Liver (tissue), 9 donors: ENCODE results near the gene BRME1. TPM values are rescaled to one million over a fixed set of nuclear protein-coding genes. Genes with fewer than 3 reads are reported as not detected.
A peak's percentile ranks its signal among the peaks of the same experiment; 100 is the strongest.

Experiments used
- DNase-seq: peaks from one replicate; pipeline ENCODE4 v3.0.0-alpha.2; 2017; ENCODE audit warnings: low spot score
- H3K27ac ChIP-seq, 2 donors: one replicate each; pipeline ENCODE4 v1.7.0; 2013; ENCODE audit warnings: inconsistent platforms in 2 of 2, low read length in 2 of 2, control low read depth in 1 of 2, low read depth in 1 of 2, mild to moderate bottlenecking in 1 of 2
- H3K27me3 ChIP-seq, 4 donors: one replicate each; pipeline versions ENCODE4 v1.6.1 to v1.7.0; 2013; ENCODE audit warnings: low read length in 3 of 4, inconsistent platforms in 1 of 4, mild to moderate bottlenecking in 1 of 4, moderate library complexity in 1 of 4; ENCODE audit not compliant: control insufficient read depth in 4 of 4, insufficient read depth in 4 of 4
- H3K36me3 ChIP-seq, 4 donors: one replicate each; pipeline versions ENCODE4 v1.6.1 to v1.7.0; 2013; ENCODE audit warnings: low read length in 3 of 4, mild to moderate bottlenecking in 3 of 4, low read depth in 1 of 4, moderate library complexity in 1 of 4; ENCODE audit not compliant: control insufficient read depth in 4 of 4, insufficient read depth in 3 of 4
- H3K4me1 ChIP-seq, 4 donors: one replicate each; pipeline versions ENCODE4 v1.6.1 to v1.7.0; 2013; ENCODE audit warnings: low read length in 3 of 4, mild to moderate bottlenecking in 3 of 4, moderate library complexity in 1 of 4; ENCODE audit not compliant: control insufficient read depth in 4 of 4, insufficient read depth in 4 of 4
- H3K4me3 ChIP-seq, 3 donors: one replicate each; pipeline versions ENCODE4 v1.6.1 to v1.7.0; 2013; ENCODE audit warnings: low read length in 3 of 3, control low read depth in 1 of 3, low read depth in 1 of 3, mild to moderate bottlenecking in 1 of 3
- H3K9ac ChIP-seq, 2 donors: one replicate each; pipeline ENCODE4 v1.7.0; 2013; ENCODE audit warnings: low read length in 2 of 2, mild to moderate bottlenecking in 2 of 2, moderate library complexity in 2 of 2, control low read depth in 1 of 2, low read depth in 1 of 2
- H3K9me3 ChIP-seq, 4 donors: one replicate each; pipeline versions ENCODE4 v1.6.1 to v1.7.0; 2013; ENCODE audit warnings: low read length in 3 of 4; ENCODE audit not compliant: control insufficient read depth in 4 of 4
- GABPA ChIP-seq, 2 donors: IDR thresholded peaks in 1 of 2; conservative IDR thresholded peaks in 1 of 2; 2 replicates each; pipeline ENCODE4 v1.6.1; 2016; ENCODE audit warnings: antibody characterized with exemption in 2 of 2, mild to moderate bottlenecking in 1 of 2, moderate library complexity in 1 of 2
- HNF4G ChIP-seq: IDR thresholded peaks from 2 replicates; pipeline ENCODE4 v1.6.1; 2016; ENCODE audit warnings: antibody characterized with exemption
- JUND ChIP-seq, 2 donors: IDR thresholded peaks; 2 replicates each; pipeline ENCODE4 v1.6.1; 2016; ENCODE audit warnings: antibody characterized with exemption in 2 of 2
- NR2F2 ChIP-seq: IDR thresholded peaks from 2 replicates; pipeline ENCODE4 v1.6.1; 2016; ENCODE audit warnings: antibody characterized with exemption
- RAD21 ChIP-seq, 2 donors: IDR thresholded peaks; 2 replicates each; pipeline ENCODE4 v1.6.1; 2016; ENCODE audit warnings: antibody characterized with exemption in 2 of 2, mild to moderate bottlenecking in 2 of 2
- RXRA ChIP-seq, 2 donors: IDR thresholded peaks; 2 replicates each; pipeline ENCODE4 v1.6.1; 2017 to 2018; ENCODE audit warnings: antibody characterized with exemption in 2 of 2, mild to moderate bottlenecking in 1 of 2
- SP1 ChIP-seq: IDR thresholded peaks from 2 replicates; pipeline ENCODE4 v1.6.1; 2018; ENCODE audit warnings: antibody characterized with exemption, mild to moderate bottlenecking
- YY1 ChIP-seq: IDR thresholded peaks from 2 replicates; pipeline ENCODE4 v1.6.1; 2016; ENCODE audit warnings: antibody characterized with exemption, mild to moderate bottlenecking
- WGBS: extraction: QIAGEN DNeasy Blood & Tissue Kit; methylation state at CpG from one replicate; pipeline ENCODE4 v1.1.7; 2013; 5-methylcytosine and 5-hydroxymethylcytosine counted together
- polyA plus RNA-seq, 2 donors: library from polyadenylated mRNA; stranded (reverse) in 1 of 2; unstranded in 1 of 2; fragments of 200-250 nt in 1 of 2; fragments of >200 nt in 1 of 2; fragmentation: Nextera tagmentation in 1 of 2; extraction: Ambion mirVana in 1 of 2; gene quantifications; one replicate each; pipeline versions ENCODE4 v1.2.1 to v1.2.3, GENCODE V29; 2013 to 2015
- total RNA-seq, 2 donors: library from RNA; depleted of rRNA; stranded (reverse); fragments of >200 nt; gene quantifications; one replicate each; pipeline ENCODE4 v1.2.3, GENCODE V29; 2014
- TF ChIP-seq, protein P1 (sequence below): fragments of 150-350 bp; IDR thresholded peaks from 2 replicates; pipeline ENCODE4 v1.5.1; 2017; ENCODE audit warnings: improper control_type of control experiment, low read depth, low read length; ENCODE audit not compliant: missing input control
- TF ChIP-seq, protein P2 (sequence below): IDR thresholded peaks from 2 replicates; pipeline ENCODE4 v1.6.1; 2016; ENCODE audit warnings: antibody characterized with exemption, mild to moderate bottlenecking
- TF ChIP-seq, protein P3 (sequence below): IDR thresholded peaks from 2 replicates; pipeline ENCODE4 v1.6.1; 2016; ENCODE audit warnings: antibody characterized with exemption
- TF ChIP-seq, protein P4 (sequence below): IDR thresholded peaks from 2 replicates; pipeline ENCODE4 v1.6.1; 2016; ENCODE audit warnings: antibody characterized with exemption
- TF ChIP-seq, protein P5 (sequence below): IDR thresholded peaks from 2 replicates; pipeline ENCODE4 v1.6.1; 2016; ENCODE audit warnings: antibody characterized with exemption
- donor health status: healthy.
- donor health status: healthy.
- donor health status: healthy.
- donor health status: healthy.
- donor health status: healthy.

Gene BRME1
- total and polyA plus RNA-seq, 4 donors: 0.42 to 5.3 (median 0.48) TPM

DNA sequence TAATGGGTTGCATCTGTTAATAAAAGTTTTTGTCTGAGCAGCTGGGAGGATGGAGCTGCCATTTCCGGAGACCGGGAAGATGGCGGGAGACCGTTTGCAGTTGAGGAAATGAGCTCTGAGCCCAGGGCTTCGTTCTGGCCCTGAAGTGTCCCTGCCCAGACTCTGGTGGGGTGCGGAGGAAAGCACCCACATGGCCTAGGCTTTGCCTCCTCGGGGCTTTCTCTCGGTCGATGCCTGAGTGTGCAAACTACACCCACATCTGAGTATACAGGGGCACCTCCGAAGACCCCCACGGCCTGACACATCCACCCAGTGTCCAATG is 44.6 kb downstream of the BRME1 start:
- Histone ChIP-seq H3K4me1 (peaks cover 5 to 14% (median 9%) of the 10 kb centered on the region in 4 donors), H3K4me3 (peak overlapping the region in 1 of 3 donors; percentile 42), H3K36me3 (peaks cover 0 to 1% (median 0%) of the 10 kb centered on the region in 4 donors), H3K9me3 (no peaks in the 10 kb centered on the region), H3K27me3 (peaks cover 0 to 5% (median 0%) of the 10 kb centered on the region in 4 donors), H3K9ac (peak overlapping the region; percentile 28 to 74), H3K27ac (peak overlapping the region; percentile 78 to 89)
- no peak for DNase-seq
- no peak for TF ChIP-seq RXRA (IDR thresholded peaks at IDR 0.05)
- peak; percentile 36 for TF ChIP-seq YY1
- TF ChIP-seq, protein P1, sequence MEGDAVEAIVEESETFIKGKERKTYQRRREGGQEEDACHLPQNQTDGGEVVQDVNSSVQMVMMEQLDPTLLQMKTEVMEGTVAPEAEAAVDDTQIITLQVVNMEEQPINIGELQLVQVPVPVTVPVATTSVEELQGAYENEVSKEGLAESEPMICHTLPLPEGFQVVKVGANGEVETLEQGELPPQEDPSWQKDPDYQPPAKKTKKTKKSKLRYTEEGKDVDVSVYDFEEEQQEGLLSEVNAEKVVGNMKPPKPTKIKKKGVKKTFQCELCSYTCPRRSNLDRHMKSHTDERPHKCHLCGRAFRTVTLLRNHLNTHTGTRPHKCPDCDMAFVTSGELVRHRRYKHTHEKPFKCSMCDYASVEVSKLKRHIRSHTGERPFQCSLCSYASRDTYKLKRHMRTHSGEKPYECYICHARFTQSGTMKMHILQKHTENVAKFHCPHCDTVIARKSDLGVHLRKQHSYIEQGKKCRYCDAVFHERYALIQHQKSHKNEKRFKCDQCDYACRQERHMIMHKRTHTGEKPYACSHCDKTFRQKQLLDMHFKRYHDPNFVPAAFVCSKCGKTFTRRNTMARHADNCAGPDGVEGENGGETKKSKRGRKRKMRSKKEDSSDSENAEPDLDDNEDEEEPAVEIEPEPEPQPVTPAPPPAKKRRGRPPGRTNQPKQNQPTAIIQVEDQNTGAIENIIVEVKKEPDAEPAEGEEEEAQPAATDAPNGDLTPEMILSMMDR: no peak
- TF ChIP-seq, protein P2, sequence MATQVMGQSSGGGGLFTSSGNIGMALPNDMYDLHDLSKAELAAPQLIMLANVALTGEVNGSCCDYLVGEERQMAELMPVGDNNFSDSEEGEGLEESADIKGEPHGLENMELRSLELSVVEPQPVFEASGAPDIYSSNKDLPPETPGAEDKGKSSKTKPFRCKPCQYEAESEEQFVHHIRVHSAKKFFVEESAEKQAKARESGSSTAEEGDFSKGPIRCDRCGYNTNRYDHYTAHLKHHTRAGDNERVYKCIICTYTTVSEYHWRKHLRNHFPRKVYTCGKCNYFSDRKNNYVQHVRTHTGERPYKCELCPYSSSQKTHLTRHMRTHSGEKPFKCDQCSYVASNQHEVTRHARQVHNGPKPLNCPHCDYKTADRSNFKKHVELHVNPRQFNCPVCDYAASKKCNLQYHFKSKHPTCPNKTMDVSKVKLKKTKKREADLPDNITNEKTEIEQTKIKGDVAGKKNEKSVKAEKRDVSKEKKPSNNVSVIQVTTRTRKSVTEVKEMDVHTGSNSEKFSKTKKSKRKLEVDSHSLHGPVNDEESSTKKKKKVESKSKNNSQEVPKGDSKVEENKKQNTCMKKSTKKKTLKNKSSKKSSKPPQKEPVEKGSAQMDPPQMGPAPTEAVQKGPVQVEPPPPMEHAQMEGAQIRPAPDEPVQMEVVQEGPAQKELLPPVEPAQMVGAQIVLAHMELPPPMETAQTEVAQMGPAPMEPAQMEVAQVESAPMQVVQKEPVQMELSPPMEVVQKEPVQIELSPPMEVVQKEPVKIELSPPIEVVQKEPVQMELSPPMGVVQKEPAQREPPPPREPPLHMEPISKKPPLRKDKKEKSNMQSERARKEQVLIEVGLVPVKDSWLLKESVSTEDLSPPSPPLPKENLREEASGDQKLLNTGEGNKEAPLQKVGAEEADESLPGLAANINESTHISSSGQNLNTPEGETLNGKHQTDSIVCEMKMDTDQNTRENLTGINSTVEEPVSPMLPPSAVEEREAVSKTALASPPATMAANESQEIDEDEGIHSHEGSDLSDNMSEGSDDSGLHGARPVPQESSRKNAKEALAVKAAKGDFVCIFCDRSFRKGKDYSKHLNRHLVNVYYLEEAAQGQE: no peak
- 52% methylated on average over 11 of the region's 11 CpGs for WGBS

DNA sequence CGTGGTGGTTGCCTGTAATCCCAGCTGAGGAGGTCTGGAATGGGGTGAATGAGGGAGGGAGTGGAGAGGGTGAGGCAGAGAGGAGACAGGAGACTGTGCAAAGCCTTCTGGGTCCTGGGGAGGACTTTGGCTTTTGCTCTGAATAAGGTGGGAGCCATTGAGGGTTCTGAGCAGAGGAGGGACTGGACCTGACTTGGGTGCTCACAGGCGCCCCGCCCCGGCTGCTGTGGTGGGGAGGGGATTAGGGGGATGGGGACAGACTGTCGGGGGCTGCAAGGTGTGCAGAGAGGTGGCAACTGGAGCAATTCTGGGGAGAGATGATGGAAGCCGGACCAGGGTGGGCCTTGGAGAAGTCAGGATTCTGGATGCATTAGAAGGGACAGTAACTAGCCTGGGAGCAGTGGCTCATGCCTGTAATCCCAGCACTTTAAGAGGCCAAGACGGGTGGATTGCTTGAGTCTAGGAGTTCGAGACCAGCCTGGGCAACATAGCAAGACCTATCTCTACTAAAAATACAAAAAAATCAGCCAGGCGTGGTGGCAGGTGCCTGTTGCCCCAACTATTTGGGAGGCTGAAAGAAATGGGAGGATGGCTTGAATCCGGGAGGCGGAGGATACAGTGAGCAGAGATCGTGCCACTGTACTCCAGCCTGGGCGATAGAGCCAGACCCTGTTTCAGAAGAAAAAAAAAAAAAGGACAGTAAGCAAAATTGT is 45.1 kb downstream of the BRME1 start:
- Histone ChIP-seq H3K4me1 (peaks cover 4 to 9% (median 6%) of the 10 kb centered on the region in 4 donors), H3K27ac (peak overlapping the region in 1 of 2 donors; percentile 89), H3K27me3 (peaks cover 0 to 5% (median 0%) of the 10 kb centered on the region in 4 donors), H3K4me3 (no peak overlapping the region), H3K36me3 (peaks cover 0 to under 1% (median 0%) of the 10 kb centered on the region in 4 donors), H3K9me3 (no peaks in the 10 kb centered on the region), H3K9ac (no peak overlapping the region)
- DNase-seq: no peak
- 77% methylated on average over 13 of the region's 13 CpGs for WGBS
- TF ChIP-seq, protein P1: no peak
- TF ChIP-seq JUND (IDR thresholded peaks at IDR 0.05) (no peak), HNF4G (no peak), SP1 (no peak), GABPA (IDR thresholded peaks at IDR 0.05 in 1 of 2, conservative IDR thresholded peaks at IDR 0.05 in 1 of 2) (no peak), RAD21 (IDR thresholded peaks at IDR 0.05) (no peak), RXRA (IDR thresholded peaks at IDR 0.05) (no peak), NR2F2 (no peak), YY1 (no peak)
- TF ChIP-seq, protein P3, sequence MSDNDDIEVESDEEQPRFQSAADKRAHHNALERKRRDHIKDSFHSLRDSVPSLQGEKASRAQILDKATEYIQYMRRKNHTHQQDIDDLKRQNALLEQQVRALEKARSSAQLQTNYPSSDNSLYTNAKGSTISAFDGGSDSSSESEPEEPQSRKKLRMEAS: no peak
- TF ChIP-seq, protein P4, sequence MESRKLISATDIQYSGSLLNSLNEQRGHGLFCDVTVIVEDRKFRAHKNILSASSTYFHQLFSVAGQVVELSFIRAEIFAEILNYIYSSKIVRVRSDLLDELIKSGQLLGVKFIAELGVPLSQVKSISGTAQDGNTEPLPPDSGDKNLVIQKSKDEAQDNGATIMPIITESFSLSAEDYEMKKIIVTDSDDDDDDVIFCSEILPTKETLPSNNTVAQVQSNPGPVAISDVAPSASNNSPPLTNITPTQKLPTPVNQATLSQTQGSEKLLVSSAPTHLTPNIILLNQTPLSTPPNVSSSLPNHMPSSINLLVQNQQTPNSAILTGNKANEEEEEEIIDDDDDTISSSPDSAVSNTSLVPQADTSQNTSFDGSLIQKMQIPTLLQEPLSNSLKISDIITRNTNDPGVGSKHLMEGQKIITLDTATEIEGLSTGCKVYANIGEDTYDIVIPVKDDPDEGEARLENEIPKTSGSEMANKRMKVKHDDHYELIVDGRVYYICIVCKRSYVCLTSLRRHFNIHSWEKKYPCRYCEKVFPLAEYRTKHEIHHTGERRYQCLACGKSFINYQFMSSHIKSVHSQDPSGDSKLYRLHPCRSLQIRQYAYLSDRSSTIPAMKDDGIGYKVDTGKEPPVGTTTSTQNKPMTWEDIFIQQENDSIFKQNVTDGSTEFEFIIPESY: no peak
- TF ChIP-seq, protein P5, sequence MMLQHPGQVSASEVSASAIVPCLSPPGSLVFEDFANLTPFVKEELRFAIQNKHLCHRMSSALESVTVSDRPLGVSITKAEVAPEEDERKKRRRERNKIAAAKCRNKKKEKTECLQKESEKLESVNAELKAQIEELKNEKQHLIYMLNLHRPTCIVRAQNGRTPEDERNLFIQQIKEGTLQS: no peak
- TF ChIP-seq, protein P2: no peak
